GM23338 (cell line): Measurements from ENCODE around the gene DNAJC7.

Source experiments
- CREB1 ChIP-seq: fragments of 250-450 bp; sonication (Bioruptor Pico); IDR thresholded peaks from 2 replicates; pipeline ENCODE4 v1.5.0; 2020; ENCODE audit warnings: low read depth, mild to moderate bottlenecking, moderate library complexity
- CTCF ChIP-seq, 2 experiments: fragments of 200-600 bp in 1 of 2; sonication (generic) in 1 of 2; conservative IDR thresholded peaks; 2 replicates each; pipeline versions ENCODE4 v1.5.1 to v1.6.1; 2016 to 2017; ENCODE audit warnings: antibody characterized with exemption in 2 of 2, low read depth in 2 of 2, mild to moderate bottlenecking in 2 of 2, moderate library complexity in 1 of 2
- EZH2 ChIP-seq: fragments of 200-600 bp; sonication (generic); IDR thresholded peaks from one replicate; pipeline ENCODE4 v1.8.0; 2017; ENCODE audit warnings: antibody characterized with exemption, mild to moderate bottlenecking, low read depth; ENCODE audit not compliant: unreplicated experiment
- JUNB ChIP-seq: IDR thresholded peaks from one replicate; pipeline ENCODE4 v1.6.1; 2016; ENCODE audit warnings: antibody characterized with exemption; ENCODE audit not compliant: unreplicated experiment
- POLR2AphosphoS5 ChIP-seq: IDR thresholded peaks from 2 replicates; pipeline ENCODE4 v1.6.1; 2016; ENCODE audit warnings: antibody characterized with exemption, low read depth

GRCh38 chr17:41968676-41969075 is 48.6 kb downstream of the DNAJC7 start:
- no peak for TF ChIP-seq CREB1 (CRISPR knock-in tag)
- TF ChIP-seq CTCF (conservative IDR thresholded peaks at IDR 0.05; ENCODE audit: low read depth in 2 of 2): no peak
- TF ChIP-seq EZH2: no peak
- TF ChIP-seq JUNB: no peak
- no peak for TF ChIP-seq POLR2AphosphoS5
